ENCODE results near the gene MT1F.

DNA sequence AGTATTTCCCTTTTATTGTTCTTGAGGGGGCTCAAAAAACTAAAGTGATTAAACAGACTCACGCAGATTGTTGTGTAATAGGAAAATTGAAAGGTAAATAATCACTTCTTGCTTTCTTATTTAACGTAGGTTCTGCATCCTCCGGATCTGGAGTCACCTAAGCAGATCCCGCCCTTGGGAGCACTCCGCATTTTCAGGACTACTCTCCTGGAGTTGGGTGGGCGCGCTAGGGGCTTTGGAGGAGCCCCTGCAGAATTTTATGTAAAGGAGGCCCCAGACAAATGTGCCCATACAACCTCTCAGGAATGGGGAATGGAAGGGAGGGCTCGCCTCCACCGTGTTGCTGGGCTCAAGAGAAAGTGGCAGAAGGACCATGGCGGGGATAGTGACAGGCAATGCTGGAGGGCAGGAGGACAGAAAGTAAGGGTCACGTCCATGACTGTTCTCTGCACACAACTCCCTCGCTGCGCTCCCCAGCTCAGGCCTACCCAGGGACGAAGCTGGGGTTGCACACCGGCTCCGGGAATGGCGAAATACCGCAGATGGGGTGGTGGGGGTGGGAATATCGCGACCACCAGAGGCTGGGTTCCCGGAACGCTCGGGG lies 41.0 kb upstream of the MT1F start:
- no peak for TF ChIP-seq CTCF (IDR thresholded peaks at IDR 0.05 in 2 of 3, conservative IDR thresholded peaks at IDR 0.05 in 1 of 3; ENCODE audit: control insufficient read depth in 2 of 3, extremely low read depth in 1 of 3, insufficient read depth in 1 of 3, low read depth in 3 of 3, low read length in 3 of 3)
- TF ChIP-seq EZH2 (IDR thresholded peaks at IDR 0.05; ENCODE audit: borderline replicate concordance, control insufficient read depth, low read depth, low read length), result no peak
- TF ChIP-seq RAD21 (IDR thresholded peaks at IDR 0.05; ENCODE audit: insufficient read depth, low read depth, low read length), result no peak
- no peak for TF ChIP-seq POLR2A (IDR thresholded peaks at IDR 0.05; ENCODE audit: low read depth, low read length)
- TF ChIP-seq STAT1 (conservative IDR thresholded peaks at IDR 0.05), result no peak

All from GM12878 (cell line).